Stimulated activated naive CD8-positive, alpha-beta T cell treated with anti-CD3 and anti-CD28 coated beads, Interleukin-15, amount 100 ng/mL, for 72 hours (primary cell): ENCODE measurements around the gene CRB3.
"Not testable (repeated sequence)": the region's sequence is repeated elsewhere in the genome, so short reads cannot be mapped to it uniquely, and the experiment has no call there.

Source experiments
- ATAC-seq: fragments of 150-1000 bp; cut with Tn5 transposase; 2 replicates; pipeline ENCODE4 v1.10.0; 2021; ENCODE audit warnings: mild to moderate bottlenecking, moderate library complexity
- DNase-seq, 2 donors: peaks; one replicate each; pipeline ENCODE4 v3.0.0; 2021 to 2022
- H3K27ac Mint-ChIP-seq, 2 donors: one replicate each; pipeline ENCODE4 v1.8.0; 2022; ENCODE audit warnings: mild to moderate bottlenecking in 2 of 2, mixed read lengths in 2 of 2, moderate library complexity in 2 of 2
- H3K27me3 Mint-ChIP-seq: one replicate; pipeline ENCODE4 v1.8.0; 2022; ENCODE audit warnings: mixed read lengths
- H3K4me1 Mint-ChIP-seq: one replicate; pipeline ENCODE4 v1.8.0; 2022; ENCODE audit warnings: mild to moderate bottlenecking, mixed read lengths
- H3K4me3 Mint-ChIP-seq, 2 donors: one replicate each; pipeline ENCODE4 v1.8.0; 2022; ENCODE audit warnings: mild to moderate bottlenecking in 2 of 2, mixed read lengths in 2 of 2, moderate library complexity in 1 of 2
- H3K9me3 Mint-ChIP-seq, 2 donors: one replicate each; pipeline ENCODE4 v1.8.0; 2022; ENCODE audit warnings: mixed read lengths in 2 of 2

Gene CRB3

DNA sequence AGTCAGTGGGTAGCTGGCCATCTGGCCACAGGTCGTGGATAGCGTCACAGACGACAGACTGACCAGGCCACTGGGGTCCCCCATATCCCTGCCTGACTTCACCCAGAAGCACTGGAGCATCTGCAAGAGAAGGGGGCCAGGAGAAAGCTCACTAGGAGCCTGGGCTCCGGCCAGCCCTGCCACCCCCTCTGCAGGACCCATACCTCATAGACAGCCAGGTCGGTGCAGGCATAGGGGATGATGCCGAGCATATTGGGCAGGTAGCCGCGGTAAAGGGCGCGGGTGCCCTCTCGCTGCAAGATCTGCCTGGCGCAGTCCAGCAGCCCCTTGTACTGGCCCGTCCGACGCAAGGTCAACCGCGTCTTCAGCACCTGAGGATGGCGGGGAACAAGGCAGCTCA, 36.9 kb upstream of the CRB3 start:
- Mint-ChIP-seq H3K27ac (no peak overlapping the region), H3K4me1 (peaks cover 48% of the 10 kb centered on the region), H3K9me3 (peaks cover 0 to 7% of the 10 kb centered on the region in 2 donors), H3K4me3 (no peak overlapping the region), H3K27me3 (no peaks in the 10 kb centered on the region)
- ATAC-seq (no peak), DNase-seq (no peak)

DNA sequence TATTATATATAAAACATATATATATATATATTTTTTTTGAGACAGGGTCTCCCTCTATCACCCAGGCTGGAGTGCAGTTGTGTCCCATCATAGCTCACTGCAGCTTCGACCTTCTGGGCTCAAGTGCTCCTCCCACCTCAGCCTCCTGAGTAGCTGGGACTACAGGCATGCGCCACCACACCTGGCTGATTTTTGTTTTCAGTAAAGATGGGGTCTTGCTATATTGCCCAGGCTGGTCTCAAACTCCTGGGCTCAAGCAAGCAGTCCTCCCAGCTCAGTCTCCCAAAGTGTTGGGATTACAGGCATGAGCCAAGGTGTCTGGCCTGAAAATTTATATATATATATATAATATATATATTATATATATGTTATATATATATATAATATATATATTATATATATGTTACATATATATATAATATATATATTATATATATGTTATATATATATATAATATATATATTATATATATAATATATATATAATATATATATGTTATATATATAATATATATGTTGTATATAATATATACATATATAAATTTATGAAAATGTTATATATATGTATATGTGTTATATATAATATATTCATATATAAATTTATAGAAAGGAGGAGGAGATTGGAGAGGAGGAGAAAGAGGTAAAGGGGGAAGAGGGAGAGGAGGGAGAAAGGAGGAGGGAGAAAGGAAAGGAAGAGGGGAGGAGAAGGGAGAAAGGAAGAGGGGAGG, 35.2 kb upstream of the CRB3 start:
- peaks cover 31% of the 10 kb centered on the region for H3K4me1 Mint-ChIP-seq

GRCh38 chr19:6429419-6430221, 34.5 kb upstream of the CRB3 start:
- H3K27ac Mint-ChIP-seq, result peak overlapping the region in 1 of 2 donors; percentile 2
- DNase-seq (no peak), ATAC-seq (no peak)
- H3K27me3 Mint-ChIP-seq, result no peaks in the 10 kb centered on the region
- peaks cover 31% of the 10 kb centered on the region for H3K4me1 Mint-ChIP-seq
- H3K9me3 Mint-ChIP-seq, result peaks cover 0 to 7% of the 10 kb centered on the region in 2 donors
- H3K4me3 Mint-ChIP-seq, result peak overlapping the region; percentile 60 to 63

More for the DNA sequence above, 35.2 kb upstream of the CRB3 start:
- not testable (repeated sequence) for H3K9me3 Mint-ChIP-seq, H3K27ac Mint-ChIP-seq, ATAC-seq, H3K27me3 Mint-ChIP-seq, DNase-seq
- H3K4me3 Mint-ChIP-seq, result peak overlapping the region; percentile 60 to 63

GRCh38 chr19:6431891-6432290, 32.2 kb upstream of the CRB3 start:
- ATAC-seq, result no peak
- Mint-ChIP-seq H3K9me3 (no peaks in the 10 kb centered on the region), H3K4me1 (peaks cover 17% of the 10 kb centered on the region), H3K27me3 (no peaks in the 10 kb centered on the region), H3K27ac (no peak overlapping the region), H3K4me3 (peak overlapping the region in 1 of 2 donors; percentile 22)
- no peak for DNase-seq

DNA sequence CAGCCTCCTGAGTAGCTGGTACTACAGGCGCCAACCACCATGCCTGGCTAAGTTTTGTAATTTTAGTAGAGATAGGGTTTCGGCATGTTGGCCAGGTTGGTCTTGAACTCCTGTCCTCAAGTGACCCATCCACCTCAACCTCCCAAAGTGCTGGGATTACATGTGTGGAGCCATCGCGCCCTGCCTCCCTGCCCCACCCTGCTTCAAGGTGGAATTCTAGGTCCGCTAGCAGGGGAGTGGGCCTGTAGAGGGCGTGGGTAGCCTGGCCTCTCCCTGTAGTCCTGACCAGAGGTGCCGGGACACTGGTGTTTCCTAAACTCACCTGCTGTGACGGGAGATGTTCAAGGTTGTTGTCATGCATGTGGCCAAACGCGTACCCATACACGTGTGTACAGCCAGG, 30.9 kb upstream of the CRB3 start:
- Mint-ChIP-seq H3K9me3 (no peaks in the 10 kb centered on the region), H3K27ac (no peak overlapping the region), H3K27me3 (no peaks in the 10 kb centered on the region), H3K4me3 (no peak overlapping the region), H3K4me1 (peaks cover 17% of the 10 kb centered on the region)
- DNase-seq (no peak), ATAC-seq (no peak)

DNA sequence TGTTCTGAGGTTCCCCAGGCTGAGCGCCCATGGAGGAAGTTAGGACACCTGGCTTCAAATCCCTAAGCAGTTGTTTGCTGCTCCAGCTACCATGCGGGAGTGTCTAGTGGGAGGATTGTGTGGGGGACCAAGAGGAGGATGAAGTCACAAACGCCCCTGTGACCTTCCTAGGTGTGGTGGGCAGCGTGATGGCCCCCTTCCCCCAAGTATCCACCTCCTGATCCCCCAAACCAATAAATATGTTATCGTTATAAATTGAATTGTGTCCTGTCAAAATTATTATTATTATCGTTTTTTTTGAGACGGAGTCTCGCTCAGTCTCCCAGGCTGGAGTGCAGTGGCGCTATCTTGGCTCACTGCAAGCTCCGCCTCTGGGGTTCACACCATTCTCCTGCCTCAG, 30.4 kb upstream of the CRB3 start, which contains the start of gene SLC25A41:
Gene SLC25A41 (minus strand): TSS at position 101 of the 400 bp plus-strand sequence. CDS start 70 bp downstream, at position 31.
- Mint-ChIP-seq H3K27ac (no peak within 1 kb of the TSS), H3K9me3 (no peaks in the 10 kb centered on the region), H3K4me1 (peaks cover 17% of the 10 kb centered on the region), H3K4me3 (no peak within 1 kb of the TSS), H3K27me3 (no peaks in the 10 kb centered on the region)
- DNase-seq, result no peak
- ATAC-seq, result no peak

- no peak for ATAC-seq
- Mint-ChIP-seq H3K4me3 (no peak overlapping the region), H3K27me3 (no peaks in the 10 kb centered on the region), H3K27ac (no peak overlapping the region), H3K4me1 (no peaks in the 10 kb centered on the region), H3K9me3 (no peaks in the 10 kb centered on the region)
- no peak for DNase-seq
Measured at GRCh38 chr19:6439743-6440142, 24.3 kb upstream of the CRB3 start.

GRCh38 chr19:6440905-6441304, 23.2 kb upstream of the CRB3 start:
- H3K4me3 Mint-ChIP-seq, result no peak overlapping the region
- H3K27ac Mint-ChIP-seq, result peak overlapping the region; percentile 3 to 38
- H3K9me3 Mint-ChIP-seq, result no peaks in the 10 kb centered on the region
- no peaks in the 10 kb centered on the region for H3K4me1 Mint-ChIP-seq
- no peak for ATAC-seq
- H3K27me3 Mint-ChIP-seq, result no peaks in the 10 kb centered on the region
- no peak for DNase-seq

GRCh38 chr19:6442087-6442688, 21.9 kb upstream of the CRB3 start:
- H3K9me3 Mint-ChIP-seq, result no peaks in the 10 kb centered on the region
- no peak overlapping the region for H3K27ac Mint-ChIP-seq
- no peaks in the 10 kb centered on the region for H3K27me3 Mint-ChIP-seq
- H3K4me1 Mint-ChIP-seq, result no peaks in the 10 kb centered on the region
- ATAC-seq, result no peak
- no peak for DNase-seq
- H3K4me3 Mint-ChIP-seq, result no peak overlapping the region

DNA sequence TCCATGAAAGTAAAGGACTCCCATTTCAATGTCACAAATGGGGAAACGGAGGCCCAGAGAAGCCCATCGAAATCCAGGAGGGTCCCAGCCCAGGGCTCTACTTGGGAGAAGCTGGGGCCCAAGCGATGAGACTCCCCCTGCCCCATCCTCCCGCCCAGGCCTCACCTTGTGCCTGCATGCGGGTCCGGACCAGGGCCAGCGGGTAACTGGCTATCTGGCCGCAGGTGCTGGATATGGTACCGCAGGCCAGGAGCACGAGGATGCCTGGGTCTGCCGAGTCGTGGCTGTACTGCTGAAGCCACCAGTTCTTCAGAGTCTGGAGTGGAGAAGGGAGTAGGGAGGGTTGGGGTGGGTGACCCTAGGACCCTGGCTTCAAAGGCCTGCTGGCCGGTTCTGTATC, 20.1 kb upstream of the CRB3 start:
- no peak for ATAC-seq
- Mint-ChIP-seq H3K9me3 (no peaks in the 10 kb centered on the region), H3K4me3 (no peak overlapping the region), H3K27me3 (no peaks in the 10 kb centered on the region), H3K27ac (no peak overlapping the region), H3K4me1 (no peaks in the 10 kb centered on the region)
- no peak for DNase-seq

GRCh38 chr19:6446452-6446851, 17.6 kb upstream of the CRB3 start:
- Mint-ChIP-seq H3K9me3 (no peaks in the 10 kb centered on the region), H3K27me3 (no peaks in the 10 kb centered on the region), H3K27ac (no peak overlapping the region), H3K4me1 (no peaks in the 10 kb centered on the region), H3K4me3 (no peak overlapping the region)
- ATAC-seq (no peak), DNase-seq (no peak)

DNA sequence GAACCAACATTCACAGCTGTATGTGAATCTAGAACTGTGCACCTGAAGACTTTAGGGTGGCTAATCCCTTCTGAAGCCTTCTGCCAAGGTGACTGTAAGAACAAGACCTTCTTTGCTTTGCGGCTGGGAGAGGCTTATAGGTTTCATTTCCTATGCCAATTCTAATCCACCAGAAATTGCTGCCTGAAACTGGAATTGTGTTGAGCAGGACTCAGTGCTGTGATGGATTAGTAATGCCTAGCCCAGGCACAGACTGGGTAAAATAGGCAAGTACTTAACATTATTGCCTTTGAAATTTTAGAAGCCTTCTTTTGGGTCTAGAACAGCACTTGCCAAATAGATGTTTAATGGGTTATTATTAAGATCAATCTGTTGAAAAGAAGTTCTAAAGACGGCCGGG, 16.0 kb upstream of the CRB3 start:
- Mint-ChIP-seq H3K4me1 (no peaks in the 10 kb centered on the region), H3K4me3 (no peak overlapping the region), H3K9me3 (no peaks in the 10 kb centered on the region), H3K27me3 (no peaks in the 10 kb centered on the region), H3K27ac (no peak overlapping the region)
- DNase-seq, result no peak
- ATAC-seq, result no peak

- Mint-ChIP-seq H3K27ac (no peak overlapping the region), H3K4me1 (no peaks in the 10 kb centered on the region), H3K9me3 (peaks cover 14 to 20% of the 10 kb centered on the region in 2 donors), H3K4me3 (no peak overlapping the region), H3K27me3 (no peaks in the 10 kb centered on the region)
- ATAC-seq (no peak), DNase-seq (no peak)
Measured at GRCh38 chr19:6450166-6450565, 13.9 kb upstream of the CRB3 start.

DNA sequence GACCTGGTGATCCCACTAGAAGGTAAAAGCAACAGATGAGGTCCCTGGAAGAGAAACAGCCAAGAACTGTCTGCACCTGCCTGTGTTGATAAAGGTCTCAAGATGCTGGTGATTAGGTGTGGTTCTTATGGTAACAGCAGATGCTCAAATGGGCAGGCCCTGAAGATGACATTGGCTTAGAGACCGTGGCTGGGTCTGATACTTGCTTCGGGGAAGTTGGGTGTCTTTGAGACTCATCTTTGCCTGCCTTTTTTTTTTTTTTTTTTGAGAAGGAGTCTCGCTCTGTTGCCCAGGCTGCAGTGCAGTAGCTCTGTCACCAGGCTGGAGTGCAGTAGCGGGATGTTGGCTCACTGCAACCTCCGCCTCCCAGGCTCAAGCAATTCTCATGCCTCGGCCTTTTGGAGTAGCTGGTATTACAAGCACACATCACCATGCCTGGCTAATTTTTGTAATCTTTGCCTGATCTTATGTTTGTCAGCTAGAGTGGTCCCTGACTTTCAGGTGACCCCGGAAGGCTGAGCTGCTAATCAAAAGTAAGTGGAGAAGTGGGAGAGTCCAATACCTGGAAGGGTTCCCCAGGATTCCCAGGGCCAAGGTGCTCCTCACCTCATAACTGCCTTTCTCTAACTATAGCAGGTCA, 12.4 kb upstream of the CRB3 start:
- ATAC-seq, result no peak

DNA sequence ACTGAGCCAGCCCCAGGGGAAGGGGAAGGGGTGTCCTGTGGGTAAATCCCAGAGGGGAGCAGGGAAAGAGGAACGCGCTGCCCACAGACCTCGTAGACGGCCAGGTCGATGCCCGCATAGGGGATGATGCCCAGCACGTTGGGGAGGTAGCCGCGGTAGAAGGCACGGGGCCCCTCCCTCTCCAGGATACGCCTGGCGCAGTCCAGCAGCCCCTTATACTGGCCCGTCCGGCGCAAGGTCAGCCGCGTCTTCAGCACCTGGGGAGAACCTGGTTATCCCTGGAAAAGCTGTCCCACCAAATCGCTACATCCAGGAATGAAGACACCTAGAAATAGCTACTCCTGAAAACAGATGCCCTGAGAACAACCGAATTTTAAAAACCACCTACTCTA, 11.9 kb upstream of the CRB3 start:
- peaks cover 16 to 32% of the 10 kb centered on the region in 2 donors for H3K9me3 Mint-ChIP-seq
- no peak overlapping the region for H3K27ac Mint-ChIP-seq
- H3K4me3 Mint-ChIP-seq, result no peak overlapping the region
- H3K27me3 Mint-ChIP-seq, result no peaks in the 10 kb centered on the region
- DNase-seq, result no peak
- H3K4me1 Mint-ChIP-seq, result peaks cover under 1% of the 10 kb centered on the region
- ATAC-seq, result no peak

More for the DNA sequence above, 12.4 kb upstream of the CRB3 start:
- peaks cover 16 to 32% of the 10 kb centered on the region in 2 donors for H3K9me3 Mint-ChIP-seq
- H3K27ac Mint-ChIP-seq, result no peak overlapping the region
- DNase-seq, result no peak
- no peaks in the 10 kb centered on the region for H3K4me1 Mint-ChIP-seq
- no peaks in the 10 kb centered on the region for H3K27me3 Mint-ChIP-seq
- H3K4me3 Mint-ChIP-seq, result no peak overlapping the region
